Activated B cell treated with CpG ODN at 0.5 μM for 24 hours (primary cell): ENCODE results near the gene ANO5. TPM values are rescaled to one million over a fixed set of nuclear protein-coding genes. Genes with fewer than 3 reads are reported as not detected.

Source experiments
- ATAC-seq: fragments of 200-7000 bp; cut with Tn5 transposase; one replicate; pipeline ENCODE4 v1.10.0; 2021; ENCODE audit warnings: low read depth, mild to moderate bottlenecking, moderate library complexity
- CTCF ChIA-PET: fragments of 350-600 bp; sonication (Branson Sonifier 250); formaldehyde crosslinking; loops from one replicate; lab custom pipeline; 2021; ENCODE audit warnings: antibody characterized with exemption; lab: Charles Lee
- POLR2A ChIA-PET: fragments of 350-600 bp; sonication (Branson Sonifier 250); formaldehyde crosslinking; loops from one replicate; lab custom pipeline; 2021; ENCODE audit warnings: antibody characterized with exemption; lab: Charles Lee
- DNase-seq: peaks from one replicate; pipeline ENCODE4 v3.0.0; 2022
- H3K27ac Mint-ChIP-seq: one replicate; pipeline ENCODE4 v1.8.0; 2020; ENCODE audit warnings: mixed read lengths
- H3K27me3 Mint-ChIP-seq: one replicate; pipeline ENCODE4 v1.8.0; 2021; ENCODE audit warnings: mixed read lengths
- H3K36me3 Mint-ChIP-seq: one replicate; pipeline ENCODE4 v1.8.0; 2021; ENCODE audit warnings: low read depth, mixed read lengths
- H3K4me1 Mint-ChIP-seq: one replicate; pipeline ENCODE4 v1.8.0; 2021; ENCODE audit warnings: mixed read lengths
- H3K4me3 Mint-ChIP-seq: one replicate; pipeline ENCODE4 v1.8.0; 2020; ENCODE audit warnings: mild to moderate bottlenecking, mixed read lengths
- H3K9me3 Mint-ChIP-seq: one replicate; pipeline ENCODE4 v1.8.0; 2020; ENCODE audit warnings: mixed read lengths
- CTCF ChIP-seq: fragments of 200-600 bp; IDR thresholded peaks from one replicate; pipeline ENCODE4 v1.8.0; 2022; ENCODE audit warnings: antibody characterized with exemption, mild to moderate bottlenecking
- intact Hi-C: fragments of 100-400 bp; cut with micrococcal nuclease; formaldehyde crosslinking; loops from one replicate; pipeline ENCODE4 v1.15.1; 2024
- total RNA-seq: library from RNA; stranded (reverse); gene quantifications from 2 replicates; pipeline ENCODE4 v1.2.3, GENCODE V29; 2022

Gene ANO5
- total RNA-seq: not detected in 2 replicates

GRCh38 chr11:22192642-22193347, at the start of gene ANO5:
Gene ANO5 (plus strand): TSS chr11:22193085. CDS start chr11:22193493, 408 bp downstream.
- Mint-ChIP-seq H3K36me3 (no peaks in the 10 kb centered on the region), H3K27me3 (peaks cover 30% of the 10 kb centered on the region), H3K27ac (no peak within 1 kb of the TSS), H3K4me3 (peak within 1 kb of the TSS; percentile 69), H3K9me3 (no peaks in the 10 kb centered on the region), H3K4me1 (peaks cover 13% of the 10 kb centered on the region)
- POLR2A ChIA-PET: no interaction called here
- intact Hi-C loops: no loop called here
- no peak for TF ChIP-seq CTCF
- ATAC-seq: peak; percentile 18
- no peak for DNase-seq
- CTCF ChIA-PET: no interaction called here

- no peak overlapping the region for H3K4me3 Mint-ChIP-seq
- no peaks in the 10 kb centered on the region for H3K36me3 Mint-ChIP-seq
- intact Hi-C loops: no loop called here
- no peaks in the 10 kb centered on the region for H3K27me3 Mint-ChIP-seq
- CTCF ChIA-PET: no interaction called here
- no peaks in the 10 kb centered on the region for H3K4me1 Mint-ChIP-seq
- POLR2A ChIA-PET: no interaction called here
- no peaks in the 10 kb centered on the region for H3K9me3 Mint-ChIP-seq
- TF ChIP-seq CTCF: no peak
- ATAC-seq: no peak
- DNase-seq: no peak
- H3K27ac Mint-ChIP-seq: no peak overlapping the region
Measured at GRCh38 chr11:22151649-22152197, 41.2 kb upstream of the ANO5 start.

GRCh38 chr11:22157531-22157930, 35.4 kb upstream of the ANO5 start:
- no peaks in the 10 kb centered on the region for H3K36me3 Mint-ChIP-seq
- no peak overlapping the region for H3K4me3 Mint-ChIP-seq
- H3K27ac Mint-ChIP-seq: no peak overlapping the region
- intact Hi-C loops: no loop called here
- ATAC-seq (no peak), DNase-seq (no peak)
- no peak for TF ChIP-seq CTCF
- H3K27me3 Mint-ChIP-seq: no peaks in the 10 kb centered on the region
- POLR2A ChIA-PET: no interaction called here
- no peaks in the 10 kb centered on the region for H3K4me1 Mint-ChIP-seq
- no peaks in the 10 kb centered on the region for H3K9me3 Mint-ChIP-seq
- CTCF ChIA-PET: no interaction called here

GRCh38 chr11:22161489-22161888, 31.4 kb upstream of the ANO5 start:
- Mint-ChIP-seq H3K36me3 (no peaks in the 10 kb centered on the region), H3K27ac (no peak overlapping the region), H3K9me3 (no peaks in the 10 kb centered on the region), H3K4me1 (no peaks in the 10 kb centered on the region), H3K4me3 (no peak overlapping the region), H3K27me3 (no peaks in the 10 kb centered on the region)
- TF ChIP-seq CTCF: no peak
- POLR2A ChIA-PET: no interaction called here
- intact Hi-C loops: no loop called here
- CTCF ChIA-PET: no interaction called here
- DNase-seq: no peak
- no peak for ATAC-seq

- TF ChIP-seq CTCF: no peak
- no peak overlapping the region for H3K27ac Mint-ChIP-seq
- no peak for DNase-seq
- CTCF ChIA-PET: interaction anchor here (0.7 kb wide), 1 partner anchor 20 kb away, joined by 3 read pairs; no protein-coding TSS in a partner anchor
- no peaks in the 10 kb centered on the region for H3K36me3 Mint-ChIP-seq
- H3K27me3 Mint-ChIP-seq: no peaks in the 10 kb centered on the region
- intact Hi-C loops: no loop called here
- ATAC-seq: no peak
- POLR2A ChIA-PET: no interaction called here
- H3K4me3 Mint-ChIP-seq: no peak overlapping the region
- H3K9me3 Mint-ChIP-seq: no peaks in the 10 kb centered on the region
- no peaks in the 10 kb centered on the region for H3K4me1 Mint-ChIP-seq
Measured at GRCh38 chr11:22162756-22163155, 30.1 kb upstream of the ANO5 start.
